NOMO-1 treated with DMSO at 0.1 percent for 48 hours (cell line): ENCODE data around the gene MAPK8IP3.

ENCODE experiments used
- DNase-seq: peaks from one replicate; lab custom pipeline; 2025; ENCODE audit not compliant: unreplicated experiment; lab: John Stamatoyannopoulos, UW

The MAPK8IP3 gene

DNA sequence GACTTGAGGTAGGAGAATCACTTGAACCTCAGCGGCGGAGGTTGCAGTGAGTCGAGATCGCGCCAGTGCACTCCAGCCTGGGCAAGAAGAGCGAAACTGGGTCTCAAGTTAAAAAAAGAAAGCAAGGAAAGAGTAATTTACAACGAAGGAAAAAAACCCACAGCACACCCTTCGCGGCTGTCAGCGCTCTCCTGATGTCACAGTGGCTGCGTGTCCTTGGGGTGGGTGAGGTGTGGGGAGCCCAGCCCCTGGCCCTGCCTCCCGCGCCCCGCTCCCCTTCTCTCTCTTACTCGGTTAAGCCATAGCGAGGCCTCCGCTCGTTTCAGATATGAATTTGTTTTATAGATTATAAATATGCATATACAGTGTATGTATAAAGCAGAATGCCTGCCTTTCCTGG, 28.7 kb upstream of the MAPK8IP3 start:
- no peak for DNase-seq

GRCh38 chr16:1677942-1678499, 28.0 kb upstream of the MAPK8IP3 start, which contains the start of gene JPT2:
TSS of gene JPT2 (plus strand) at chr16:1678279. CDS start at chr16:1678313, 34 bp downstream.
- DNase-seq: peak; percentile 97

DNA sequence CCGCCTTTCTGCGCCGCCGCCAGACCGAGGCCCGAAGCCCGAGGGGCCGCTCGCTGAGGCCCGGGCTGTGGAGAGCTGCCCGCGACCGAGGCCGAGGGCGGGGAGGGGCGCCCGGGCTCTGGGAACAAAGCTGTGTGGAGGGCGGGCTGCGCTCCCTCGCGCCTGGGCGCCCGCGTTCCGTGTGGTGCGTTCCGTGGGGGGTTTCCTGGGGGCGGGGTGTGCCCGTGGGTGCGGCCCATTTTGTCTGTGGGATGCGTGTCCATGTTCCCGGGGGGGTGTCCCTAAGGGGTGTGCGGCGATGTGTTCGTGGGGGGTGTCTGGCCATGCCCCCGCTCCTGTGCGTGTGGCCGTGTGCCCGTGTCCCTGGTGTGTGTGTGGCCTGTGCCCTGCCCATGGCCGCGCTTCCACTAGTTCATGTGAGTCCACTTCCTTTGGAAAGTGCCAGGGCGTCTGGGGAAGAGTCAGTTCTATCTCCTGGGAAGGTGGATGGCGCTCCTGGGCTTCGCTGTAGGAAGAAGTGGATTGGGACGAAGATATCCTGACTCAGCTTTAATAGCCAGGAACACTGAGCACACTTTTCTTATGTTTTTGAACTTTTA, 27.4 kb upstream of the MAPK8IP3 start:
- DNase-seq: peak; percentile 3

DNA sequence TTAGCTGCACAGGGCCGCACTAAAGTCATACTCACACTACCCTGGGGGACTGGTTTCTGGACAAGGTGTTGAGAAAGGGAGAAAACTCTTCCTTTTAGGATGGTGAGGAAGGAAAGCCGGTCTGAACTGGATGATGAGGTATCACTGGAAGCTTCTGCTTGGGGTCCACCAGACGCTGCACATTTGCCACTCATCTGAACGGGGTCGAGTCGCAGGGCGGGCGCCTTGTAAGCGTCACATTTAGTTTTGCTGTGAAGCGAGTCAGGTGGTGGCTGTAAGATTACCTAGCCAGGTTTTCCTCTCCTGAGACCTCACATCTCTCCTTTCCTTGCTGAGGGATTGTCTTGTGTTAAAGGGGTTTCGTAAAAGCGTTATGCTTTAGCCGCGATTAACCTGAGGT, 25.6 kb upstream of the MAPK8IP3 start:
- DNase-seq: no peak

DNA sequence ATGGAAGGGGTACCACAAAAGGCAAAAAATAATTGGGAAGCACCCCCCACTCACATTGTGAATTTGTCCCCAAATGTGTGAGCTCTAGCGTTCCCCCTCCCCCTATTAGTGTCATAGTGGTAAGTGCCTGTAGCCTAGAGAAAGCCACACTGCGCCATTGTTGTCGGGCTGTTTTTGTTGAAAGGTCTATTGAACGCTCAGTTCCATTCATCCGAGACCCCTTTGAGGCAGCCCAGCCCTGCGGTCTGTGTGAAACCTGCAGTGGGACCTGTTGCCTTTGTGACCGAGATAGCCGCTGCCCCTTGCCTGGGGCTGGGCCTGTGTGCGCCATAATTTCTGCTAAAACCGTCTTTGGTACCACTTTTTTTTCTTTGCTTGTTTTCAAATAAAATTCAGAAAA, 25.0 kb upstream of the MAPK8IP3 start:
- no peak for DNase-seq

- no peak for DNase-seq
Measured at GRCh38 chr16:1687427-1688316, 18.3 kb upstream of the MAPK8IP3 start.

GRCh38 chr16:1688807-1689560, 17.0 kb upstream of the MAPK8IP3 start:
- DNase-seq: no peak

DNA sequence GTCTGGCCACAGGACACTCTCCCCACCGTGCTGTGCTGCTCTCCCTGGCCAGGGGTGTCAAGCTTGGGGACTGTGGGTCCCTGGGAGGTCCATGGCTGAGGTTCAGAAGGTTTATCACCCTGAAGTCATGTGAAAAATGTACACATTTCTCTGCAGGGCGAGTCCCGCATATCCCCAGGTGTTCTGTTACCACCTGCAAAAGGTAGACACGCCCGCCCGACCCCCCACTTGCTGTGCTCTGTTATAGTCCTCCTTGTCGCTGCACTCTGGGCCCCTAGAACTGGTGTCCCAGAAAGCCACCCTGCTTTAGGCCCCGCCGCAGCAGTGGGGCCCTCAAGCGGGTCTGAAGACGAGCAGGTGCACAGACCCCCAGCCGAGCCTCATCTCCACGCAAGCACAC, 16.1 kb upstream of the MAPK8IP3 start:
- no peak for DNase-seq

- DNase-seq: no peak
Measured at GRCh38 chr16:1690810-1691209, 15.2 kb upstream of the MAPK8IP3 start.

DNA sequence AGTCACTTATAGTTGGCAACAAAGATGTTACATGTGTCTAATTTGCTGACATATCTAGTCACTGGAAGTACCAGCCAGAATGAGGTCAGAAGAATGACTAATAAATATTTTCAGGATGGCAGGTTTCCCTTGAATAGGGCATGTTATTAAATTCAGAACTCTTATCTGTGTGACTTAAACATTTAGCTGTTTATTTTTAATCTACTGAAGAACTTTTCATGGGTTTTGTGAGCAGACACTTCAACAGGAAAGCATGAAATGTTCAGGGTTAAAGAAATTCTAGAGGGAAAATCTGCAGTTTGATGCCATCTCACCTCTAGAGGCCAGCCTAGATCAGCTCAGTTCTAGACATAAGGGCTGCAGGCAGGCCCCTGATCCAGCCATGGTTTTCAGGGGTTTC, 14.7 kb upstream of the MAPK8IP3 start:
- no peak for DNase-seq

GRCh38 chr16:1691956-1692355, 14.0 kb upstream of the MAPK8IP3 start:
- DNase-seq: no peak

DNA sequence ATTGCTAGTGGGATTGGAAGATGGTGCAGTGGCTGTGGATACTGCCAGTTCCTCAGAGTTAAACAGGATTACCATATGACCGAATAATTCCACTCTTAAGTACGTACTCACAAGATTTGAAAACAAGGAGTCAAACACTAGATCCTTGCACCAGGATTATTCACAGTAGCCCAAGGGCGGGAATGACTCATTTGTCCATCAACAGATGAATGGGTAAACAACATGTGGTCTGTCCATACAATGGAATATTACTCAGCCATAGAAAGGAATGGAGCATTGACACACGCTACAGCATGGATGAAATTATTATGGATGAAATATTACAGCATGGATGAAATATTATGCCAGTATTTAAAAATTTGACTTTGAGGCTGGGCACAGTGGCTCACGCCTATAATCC, 9.1 kb upstream of the MAPK8IP3 start:
- DNase-seq: no peak

GRCh38 chr16:1698680-1699079, 7.3 kb upstream of the MAPK8IP3 start:
- DNase-seq: no peak

GRCh38 chr16:1700246-1700645, 5.7 kb upstream of the MAPK8IP3 start:
- DNase-seq: no peak

DNA sequence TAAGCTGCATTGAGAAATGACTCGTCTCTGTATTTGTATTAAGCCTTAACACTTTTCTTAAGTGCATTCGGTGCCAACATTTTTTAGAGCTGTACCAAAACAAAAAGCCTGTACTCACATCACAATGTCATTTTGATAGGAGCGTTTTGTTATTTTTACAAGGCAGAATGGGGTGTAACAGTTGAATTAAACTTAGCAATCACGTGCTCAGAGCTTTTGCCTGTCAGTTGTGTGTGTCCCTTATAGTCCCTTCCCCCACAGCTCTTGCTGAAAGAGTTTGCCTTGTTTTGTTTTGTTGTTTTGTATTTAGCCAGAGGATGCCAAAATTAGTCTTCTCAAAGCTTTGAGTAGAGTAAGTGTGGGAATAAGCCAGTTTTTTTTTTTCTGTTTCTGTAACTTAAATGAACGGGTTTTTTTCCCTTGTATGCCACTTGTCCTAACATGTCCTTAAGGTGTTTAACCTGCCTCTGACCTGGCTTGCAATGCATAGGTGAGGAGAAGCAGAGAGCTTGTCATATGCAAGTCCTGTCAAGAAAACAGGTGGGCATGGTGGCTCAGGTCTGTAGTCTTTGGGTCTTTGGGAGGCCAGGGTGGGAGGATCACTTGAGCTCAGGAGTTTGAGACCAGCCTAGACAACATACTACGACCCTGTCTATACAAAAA, 4.6 kb upstream of the MAPK8IP3 start:
- DNase-seq: no peak

DNA sequence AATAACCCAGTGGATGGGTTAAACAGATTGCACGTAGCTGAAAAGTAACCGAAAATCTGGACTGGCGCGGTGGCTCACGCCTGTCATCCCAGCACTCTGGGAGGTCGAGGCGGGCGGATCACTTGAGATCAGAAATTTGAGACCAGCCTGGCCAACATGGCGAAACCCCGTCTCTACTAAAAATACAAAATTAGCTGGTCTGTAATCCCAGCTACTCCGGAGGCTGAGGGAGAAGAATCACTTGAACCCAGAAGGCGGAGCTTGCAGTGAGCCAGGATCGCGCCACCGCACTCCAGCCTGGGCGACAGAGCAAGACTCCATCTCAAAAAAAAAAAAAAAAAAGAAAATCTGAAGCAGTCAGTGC, 689 bp upstream of the MAPK8IP3 start:
- DNase-seq: peak; percentile 17

DNA sequence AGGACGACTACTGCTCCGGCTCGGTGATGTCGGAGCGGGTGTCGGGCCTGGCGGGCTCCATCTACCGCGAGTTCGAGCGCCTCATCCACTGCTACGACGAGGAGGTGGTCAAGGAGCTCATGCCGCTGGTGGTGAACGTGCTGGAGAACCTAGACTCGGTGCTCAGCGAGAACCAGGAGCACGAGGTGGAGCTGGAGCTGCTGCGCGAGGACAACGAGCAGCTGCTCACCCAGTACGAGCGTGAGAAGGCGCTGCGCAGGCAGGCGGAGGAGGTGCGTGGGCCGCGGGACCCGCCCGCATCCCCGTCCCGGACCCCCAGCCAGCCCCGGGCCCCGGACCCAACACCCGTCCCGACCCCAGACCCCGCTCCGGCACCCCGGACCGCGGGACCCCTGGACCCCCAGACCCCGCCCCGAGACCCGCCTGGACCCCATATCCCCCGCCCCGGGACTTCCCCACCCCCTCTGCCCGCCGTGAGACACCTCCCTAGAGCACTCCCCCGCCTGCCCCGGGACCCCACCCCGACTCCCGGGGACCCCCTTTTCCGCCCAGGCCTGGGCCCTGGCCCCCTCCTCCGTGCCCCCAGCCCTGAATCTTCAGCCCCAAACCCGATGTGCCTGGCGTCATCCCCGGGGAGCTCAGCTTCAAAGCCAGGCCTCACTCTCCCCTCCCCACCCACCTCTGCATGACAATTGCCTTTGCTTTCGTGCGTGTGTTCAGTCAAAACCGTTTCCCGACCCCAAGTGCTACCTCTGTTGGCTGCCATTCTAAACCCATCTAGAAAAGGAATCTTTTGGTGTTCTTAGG, 594 bp downstream of the MAPK8IP3 start:
- peak; percentile 16 for DNase-seq

GRCh38 chr16:1707193-1707790, 1.3 kb downstream of the MAPK8IP3 start:
- DNase-seq: no peak

DNA sequence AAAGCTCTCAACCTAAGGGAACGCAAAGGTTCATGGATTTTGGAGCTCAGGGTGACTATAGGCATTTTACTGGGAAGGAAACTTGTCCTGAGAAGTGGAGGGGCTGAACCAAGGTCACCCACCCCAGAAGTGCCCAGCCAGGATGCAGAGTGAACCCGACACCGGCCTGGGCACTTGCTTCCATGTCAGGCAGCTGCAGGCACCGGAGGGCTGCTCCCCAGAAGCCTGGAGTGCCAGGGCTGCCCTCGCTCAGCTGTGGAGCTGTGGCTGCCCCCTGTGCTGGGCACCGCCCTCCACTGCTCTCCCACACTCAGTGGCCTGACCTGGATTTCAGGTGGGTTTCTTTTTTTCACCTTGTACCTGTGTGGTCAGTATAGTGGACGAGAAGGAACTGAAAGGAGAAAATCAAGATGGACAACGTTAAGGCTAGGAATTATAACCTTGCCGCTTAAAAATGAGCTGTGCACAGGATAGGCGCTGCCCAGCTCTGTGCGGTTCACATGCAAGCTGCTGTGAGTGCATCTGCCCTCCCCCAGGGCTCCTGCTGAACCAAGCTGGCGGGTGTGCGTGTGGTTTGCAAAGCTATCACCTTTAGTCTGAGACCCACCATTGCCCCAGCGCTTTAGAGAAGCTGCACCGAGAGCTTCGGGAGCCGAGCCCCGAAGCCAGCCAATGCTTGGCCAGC, 2.2 kb downstream of the MAPK8IP3 start:
- DNase-seq: no peak
